Adipocyte (in vitro differentiated cells): ENCODE results near the gene AGBL1.

ENCODE experiments used
- DNase-seq: peaks from one replicate; pipeline ENCODE4 v3.0.0-alpha.2; 2015; ENCODE audit warnings: low read depth
- H3K27me3 ChIP-seq: replicated peaks from 2 replicates; pipeline ENCODE4 v1.7.0; 2013; ENCODE audit warnings: mild to moderate bottlenecking, low read length, moderate library complexity; ENCODE audit not compliant: control insufficient read depth, insufficient read depth
- H3K36me3 ChIP-seq: 2 replicates; pipeline ENCODE4 v1.7.0; 2013; ENCODE audit warnings: low read length, mild to moderate bottlenecking, moderate library complexity; ENCODE audit not compliant: control insufficient read depth, insufficient read depth, severe bottlenecking
- H3K4me1 ChIP-seq: 2 replicates; pipeline ENCODE4 v1.7.0; 2013; ENCODE audit warnings: mild to moderate bottlenecking, low read length, moderate library complexity; ENCODE audit not compliant: control insufficient read depth, insufficient read depth
- H3K4me3 ChIP-seq: 2 replicates; pipeline ENCODE4 v1.7.0; 2013; ENCODE audit warnings: mild to moderate bottlenecking, low read length, moderate library complexity
- H3K9ac ChIP-seq: 2 replicates; pipeline ENCODE4 v1.7.0; 2013; ENCODE audit warnings: mild to moderate bottlenecking, low read length, moderate library complexity
- H3K9me3 ChIP-seq: 2 replicates; pipeline ENCODE4 v1.7.0; 2013; ENCODE audit warnings: mild to moderate bottlenecking, low read length, moderate library complexity; ENCODE audit not compliant: control insufficient read depth

AGBL1 gene

GRCh38 chr15:86333819-86334218, 254.1 kb downstream of the AGBL1 start:
- Histone ChIP-seq H3K9me3 (peaks cover 11% of the 10 kb centered on the region), H3K36me3 (no peaks in the 10 kb centered on the region), H3K9ac (no peak overlapping the region), H3K4me1 (peaks cover 10% of the 10 kb centered on the region), H3K4me3 (no peak overlapping the region), H3K27me3 (no peaks in the 10 kb centered on the region)
- DNase-seq = no peak

- Histone ChIP-seq H3K36me3 (no peaks in the 10 kb centered on the region), H3K9ac (no peak overlapping the region), H3K4me3 (no peak overlapping the region), H3K4me1 (peaks cover 10% of the 10 kb centered on the region), H3K27me3 (no peaks in the 10 kb centered on the region), H3K9me3 (no peaks in the 10 kb centered on the region)
- DNase-seq = no peak
Measured at GRCh38 chr15:86336051-86336788, 256.5 kb downstream of the AGBL1 start.

DNA sequence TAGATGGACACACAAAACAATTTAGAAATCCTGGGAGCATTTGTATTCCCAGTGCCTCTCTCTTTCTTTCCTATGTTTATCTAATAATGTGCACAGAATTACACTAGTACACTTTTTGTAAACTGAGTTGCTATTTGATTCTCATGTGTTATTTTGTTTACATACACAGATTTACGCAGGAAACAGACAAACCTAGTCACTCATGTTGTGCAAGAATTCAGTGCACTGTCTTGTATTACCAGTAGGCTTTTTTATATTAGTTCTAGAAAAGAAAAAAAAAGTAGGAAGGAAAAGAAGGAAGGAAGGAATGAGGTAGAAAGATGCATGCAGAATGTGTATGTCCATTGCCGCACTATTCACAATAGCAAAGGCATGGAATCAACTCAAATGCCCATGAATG, 257.4 kb downstream of the AGBL1 start:
- no peak overlapping the region for H3K4me3 ChIP-seq
- DNase-seq = no peak
- H3K4me1 ChIP-seq = peaks cover 10% of the 10 kb centered on the region
- H3K27me3 ChIP-seq = no peaks in the 10 kb centered on the region
- no peaks in the 10 kb centered on the region for H3K36me3 ChIP-seq
- no peaks in the 10 kb centered on the region for H3K9me3 ChIP-seq
- H3K9ac ChIP-seq = no peak overlapping the region

- Histone ChIP-seq H3K36me3 (no peaks in the 10 kb centered on the region), H3K9ac (no peak overlapping the region), H3K27me3 (no peaks in the 10 kb centered on the region), H3K4me3 (no peak overlapping the region), H3K9me3 (no peaks in the 10 kb centered on the region), H3K4me1 (peaks cover 10% of the 10 kb centered on the region)
- DNase-seq = no peak
Measured at GRCh38 chr15:86347245-86347644, 267.6 kb downstream of the AGBL1 start.

DNA sequence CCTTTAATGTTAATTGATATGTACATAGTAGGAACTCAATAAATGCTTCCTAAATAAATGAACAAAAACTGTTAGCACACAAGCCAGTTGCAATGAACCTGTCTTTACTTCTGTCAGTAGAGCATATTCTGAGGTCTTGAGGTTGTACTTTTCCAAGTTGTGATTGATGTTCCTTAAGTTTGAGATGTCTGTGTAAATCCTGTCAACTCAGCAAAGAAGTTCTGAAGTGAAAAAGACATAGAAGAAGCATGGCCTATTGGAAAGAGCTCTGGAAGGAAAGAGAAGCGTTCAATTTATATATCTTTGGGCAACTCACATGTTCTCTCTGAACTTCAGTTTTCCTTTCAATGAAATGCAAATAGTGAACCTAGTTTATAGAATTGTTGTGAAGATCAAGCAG, 269.9 kb downstream of the AGBL1 start:
- H3K27me3 ChIP-seq = no peaks in the 10 kb centered on the region
- no peak overlapping the region for H3K9ac ChIP-seq
- H3K9me3 ChIP-seq = no peaks in the 10 kb centered on the region
- no peaks in the 10 kb centered on the region for H3K36me3 ChIP-seq
- peaks cover 10% of the 10 kb centered on the region for H3K4me1 ChIP-seq
- DNase-seq = no peak
- H3K4me3 ChIP-seq = no peak overlapping the region

- no peaks in the 10 kb centered on the region for H3K9me3 ChIP-seq
- no peak overlapping the region for H3K9ac ChIP-seq
- no peaks in the 10 kb centered on the region for H3K4me1 ChIP-seq
- H3K4me3 ChIP-seq = no peak overlapping the region
- DNase-seq = no peak
- no peaks in the 10 kb centered on the region for H3K36me3 ChIP-seq
- no peaks in the 10 kb centered on the region for H3K27me3 ChIP-seq
Measured at GRCh38 chr15:86353213-86353612, 273.5 kb downstream of the AGBL1 start.

DNA sequence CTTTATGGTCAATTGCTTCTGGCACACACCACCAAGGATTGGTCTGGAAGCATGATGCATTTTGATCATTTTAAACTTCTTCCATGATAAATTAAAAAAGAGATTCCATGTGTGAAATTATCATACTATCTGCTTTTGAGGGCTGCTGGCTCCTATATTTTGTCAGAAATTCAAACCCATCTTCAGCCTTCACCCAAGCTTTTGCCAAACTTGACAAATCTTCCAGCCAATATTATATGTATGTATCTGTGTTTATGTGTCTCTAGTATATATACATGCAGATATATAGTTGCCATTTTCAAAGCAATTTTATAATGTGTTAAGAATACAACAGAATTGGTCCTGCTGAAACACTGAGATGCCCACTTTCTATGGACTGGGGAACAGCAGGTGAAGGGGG, 275.7 kb downstream of the AGBL1 start:
- Histone ChIP-seq H3K4me3 (no peak overlapping the region), H3K27me3 (no peaks in the 10 kb centered on the region), H3K4me1 (no peaks in the 10 kb centered on the region), H3K36me3 (no peaks in the 10 kb centered on the region), H3K9ac (no peak overlapping the region), H3K9me3 (no peaks in the 10 kb centered on the region)
- DNase-seq = no peak

GRCh38 chr15:86355801-86356200, 276.1 kb downstream of the AGBL1 start:
- no peaks in the 10 kb centered on the region for H3K4me1 ChIP-seq
- H3K9me3 ChIP-seq = no peaks in the 10 kb centered on the region
- H3K27me3 ChIP-seq = no peaks in the 10 kb centered on the region
- no peak overlapping the region for H3K9ac ChIP-seq
- no peaks in the 10 kb centered on the region for H3K36me3 ChIP-seq
- DNase-seq = no peak
- no peak overlapping the region for H3K4me3 ChIP-seq

- no peak overlapping the region for H3K4me3 ChIP-seq
Measured at GRCh38 chr15:86362555-86362954, 282.9 kb downstream of the AGBL1 start.

DNA sequence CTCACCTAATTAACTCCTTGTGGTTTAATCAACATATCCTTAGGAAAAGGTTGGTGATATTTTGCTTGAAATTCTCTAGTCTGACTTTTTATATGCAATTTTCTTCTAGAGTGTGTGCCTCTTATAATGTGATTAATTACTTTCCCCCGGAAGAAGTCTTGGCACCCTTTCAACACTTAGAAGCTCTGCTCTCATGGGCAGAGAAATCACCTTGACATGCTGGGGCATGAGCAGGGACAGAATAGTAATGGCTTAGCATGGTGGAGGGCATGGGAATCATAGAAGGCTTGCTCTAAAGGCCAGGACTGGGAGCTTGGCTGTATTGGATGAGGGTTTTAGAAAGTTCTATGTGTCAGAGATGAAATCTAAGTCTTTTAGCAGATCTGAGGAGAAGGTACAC, 293.5 kb downstream of the AGBL1 start:
- H3K4me3 ChIP-seq = no peak overlapping the region
- H3K36me3 ChIP-seq = no peaks in the 10 kb centered on the region
- DNase-seq = no peak
- H3K4me1 ChIP-seq = no peaks in the 10 kb centered on the region
- H3K9me3 ChIP-seq = peaks cover 17% of the 10 kb centered on the region
- peaks cover 6% of the 10 kb centered on the region for H3K27me3 ChIP-seq
- H3K9ac ChIP-seq = no peak overlapping the region

More at GRCh38 chr15:86362555-86362954, 282.9 kb downstream of the AGBL1 start:
- no peak overlapping the region for H3K9ac ChIP-seq
- no peaks in the 10 kb centered on the region for H3K36me3 ChIP-seq
- no peaks in the 10 kb centered on the region for H3K27me3 ChIP-seq
- H3K4me1 ChIP-seq = no peaks in the 10 kb centered on the region
- H3K9me3 ChIP-seq = peaks cover 14% of the 10 kb centered on the region
- DNase-seq = no peak

DNA sequence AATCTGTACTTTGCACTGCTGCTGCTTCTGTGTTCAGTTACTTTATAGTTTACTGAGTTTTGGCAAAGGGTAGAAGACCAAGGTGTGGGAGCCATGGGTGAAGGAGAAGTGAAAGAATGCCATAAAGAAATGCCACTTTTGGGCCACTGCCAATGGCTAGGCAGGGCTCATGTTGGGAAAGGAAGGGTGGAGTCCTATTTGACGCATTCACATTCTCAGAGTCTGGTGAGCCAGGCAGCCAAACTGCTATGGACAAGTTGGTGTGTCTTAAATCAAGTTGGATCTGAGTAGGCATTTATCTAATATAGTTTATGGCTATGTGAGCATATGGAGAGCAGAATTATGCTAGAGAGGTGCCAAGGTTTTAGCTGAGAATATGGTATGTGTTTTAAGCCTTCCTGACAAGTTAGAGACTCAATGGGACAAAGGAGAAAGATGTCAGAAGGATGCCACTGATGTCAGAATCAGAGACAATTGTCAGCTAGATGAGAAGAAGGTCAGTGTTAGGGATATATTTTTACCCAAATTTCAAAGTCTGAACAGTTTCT, 296.1 kb downstream of the AGBL1 start:
- Histone ChIP-seq H3K4me1 (no peaks in the 10 kb centered on the region), H3K27me3 (peaks cover 6% of the 10 kb centered on the region), H3K9me3 (peaks cover 5% of the 10 kb centered on the region), H3K4me3 (no peak overlapping the region), H3K9ac (no peak overlapping the region), H3K36me3 (no peaks in the 10 kb centered on the region)
- no peak for DNase-seq

DNA sequence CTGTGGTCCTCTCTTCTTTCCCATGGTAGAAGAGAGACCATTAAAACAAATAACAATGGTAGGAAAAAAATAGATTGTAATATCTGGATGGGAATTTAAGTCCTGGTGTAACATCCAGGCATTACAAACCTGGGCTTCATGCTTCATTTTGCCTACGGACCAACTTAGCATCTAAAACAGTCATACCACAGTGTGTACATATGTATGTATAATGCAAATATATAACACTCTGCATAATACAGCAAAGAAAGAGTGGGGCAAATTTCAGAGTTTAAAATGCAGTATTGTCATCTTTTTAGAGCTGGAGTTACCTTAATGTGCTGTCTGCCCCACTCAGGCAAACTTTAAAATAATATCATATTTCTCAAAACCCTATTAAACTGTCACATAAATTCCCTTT, 298.2 kb downstream of the AGBL1 start:
- Histone ChIP-seq H3K4me1 (no peaks in the 10 kb centered on the region), H3K9me3 (peaks cover 5% of the 10 kb centered on the region), H3K9ac (no peak overlapping the region), H3K4me3 (no peak overlapping the region), H3K27me3 (peaks cover 6% of the 10 kb centered on the region), H3K36me3 (no peaks in the 10 kb centered on the region)
- DNase-seq = no peak
